K562 (cell line): Measurements from ENCODE around the gene TMEM33. TPM values are rescaled to one million over a fixed set of nuclear protein-coding genes. Genes with fewer than 3 reads are reported as not detected.
A peak's percentile ranks its signal among the peaks of the same experiment; 100 is the strongest.

Source experiments
- ATAC-seq: fragments of 200-7000 bp; cut with Tn5 transposase; 3 replicates; pipeline ENCODE4 v1.9.1; 2020; ENCODE audit warnings: moderate library complexity
- BruUV-seq: library from RNA; stranded (reverse); fragments of 400-500 nt; replicated peaks from 2 replicates; lab custom pipeline; 2021; lab: Mats Ljungman, UMichigan
- CTCF ChIA-PET: fragments of 300-600 bp; formaldehyde crosslinking; extraction: SDS; loops from one replicate; lab custom pipeline; 2021; ENCODE audit warnings: low intra/inter-chr PET ratio; lab: Yijun Ruan, JAX
- POLR2A ChIA-PET: fragments of 300-600, 350-650 bp; sonication (Branson Sonifier 250); formaldehyde crosslinking; extraction: SDS; loops from one replicate; lab custom pipeline; 2021; ENCODE audit warnings: antibody characterized with exemption, inconsistent platforms; lab: Yijun Ruan, JAX
- DNase-seq, 4 experiments: peaks; one replicate each; pipeline versions ENCODE4 v3.0.0 to v3.0.0-alpha.2; 2011 to 2018; ENCODE audit warnings: low spot score in 3 of 4, mixed read lengths in 3 of 4; ENCODE audit errors: extremely low read depth in 1 of 4
- FAIRE-seq: peaks from 2 replicates; lab custom pipeline; 2011; peaks lifted over from hg19 to GRCh38; lab: Jason Lieb, UNC
- H2AFZ ChIP-seq: 2 replicates; pipeline ENCODE4 v1.6.0; 2011; ENCODE audit warnings: low read depth, low read length, control low read depth, inconsistent platforms
- H3K27ac ChIP-seq: fragments of 200-600 bp; 3 replicates; pipeline ENCODE4 v1.8.0; 2011; ENCODE audit warnings: low read depth, mild to moderate bottlenecking, control low read depth, inconsistent platforms, low read length, moderate library complexity, mixed read lengths; ENCODE audit errors: extremely low read depth
- H3K27me3 ChIP-seq, 2 experiments: fragments of 300-600 bp in 1 of 2; 2 replicates in 1 of 2; 3 replicates in 1 of 2; pipeline versions ENCODE4 v1.6.0 to v1.8.0; 2011; ENCODE audit warnings: inconsistent platforms in 2 of 2, low read length in 2 of 2, mild to moderate bottlenecking in 1 of 2, mixed read lengths in 1 of 2, moderate library complexity in 1 of 2; ENCODE audit not compliant: control insufficient read depth in 2 of 2, insufficient read depth in 2 of 2
- H3K36me3 ChIP-seq: fragments of 300-600 bp; 3 replicates; pipeline ENCODE4 v1.8.0; 2011; ENCODE audit warnings: mild to moderate bottlenecking, low read length, inconsistent platforms; ENCODE audit not compliant: control insufficient read depth, insufficient read depth
- H3K4me1 ChIP-seq, 2 experiments: fragments of 200-600 bp in 1 of 2; replicated peaks in 1 of 2; 2 replicates in 1 of 2; 3 replicates in 1 of 2; pipeline versions ENCODE4 v1.5.1 to v1.8.0; 2011; ENCODE audit warnings: inconsistent platforms in 2 of 2, low read length in 2 of 2, mild to moderate bottlenecking in 1 of 2, mixed read lengths in 1 of 2, moderate library complexity in 1 of 2; ENCODE audit not compliant: control insufficient read depth in 2 of 2, insufficient read depth in 2 of 2
- H3K4me2 ChIP-seq: 2 replicates; pipeline ENCODE4 v1.6.1; 2011; ENCODE audit warnings: low read length, control low read depth, inconsistent platforms, mixed read lengths; ENCODE audit not compliant: insufficient read depth
- H3K4me3 ChIP-seq: fragments of 200-600 bp; sonication (generic), shearing (Covaris generic); 2 replicates; pipeline ENCODE4 v1.5.1; 2016; ENCODE audit warnings: control low read depth, inconsistent platforms
- H3K79me2 ChIP-seq: fragments of 200-600 bp; 3 replicates; pipeline ENCODE4 v1.8.0; 2011; ENCODE audit warnings: low read length, inconsistent platforms; ENCODE audit not compliant: control insufficient read depth, insufficient read depth
- H3K9ac ChIP-seq, 2 experiments: 2 replicates each; pipeline versions ENCODE4 v1.6.0 to v1.6.1; 2011; ENCODE audit warnings: low read depth in 2 of 2, low read length in 2 of 2, control low read depth in 1 of 2, inconsistent platforms in 1 of 2, mild to moderate bottlenecking in 1 of 2, mixed read lengths in 1 of 2; ENCODE audit not compliant: insufficient read depth in 1 of 2
- H3K9me1 ChIP-seq: one replicate; pipeline ENCODE4 v1.6.0; 2011; ENCODE audit warnings: inconsistent platforms, mild to moderate bottlenecking, low read length, moderate library complexity; ENCODE audit not compliant: control insufficient read depth, insufficient read depth
- H3K9me3 ChIP-seq: replicated peaks from 2 replicates; pipeline ENCODE4 v1.5.1; 2011; ENCODE audit warnings: low read depth, low read length, inconsistent platforms; ENCODE audit not compliant: control insufficient read depth, insufficient read depth
- H4K20me1 ChIP-seq: replicated peaks from 2 replicates; pipeline ENCODE4 v1.6.1; 2011; ENCODE audit warnings: low read length, inconsistent platforms, mixed read lengths; ENCODE audit not compliant: control insufficient read depth, insufficient read depth
- ARID2 ChIP-seq: fragments of 450-650 bp; IDR thresholded peaks from 2 replicates; pipeline ENCODE4 v1.6.1; 2017; ENCODE audit warnings: antibody characterized with exemption, mild to moderate bottlenecking
- ASH1L ChIP-seq: fragments of 450-650 bp; IDR thresholded peaks from 2 replicates; pipeline ENCODE4 v1.6.1; 2018; ENCODE audit warnings: borderline replicate concordance, mild to moderate bottlenecking, low read depth; ENCODE audit not compliant: partially characterized antibody
- CHAMP1 ChIP-seq: fragments of 450-650 bp; IDR thresholded peaks from 2 replicates; pipeline ENCODE4 v1.6.1; 2016; ENCODE audit warnings: mild to moderate bottlenecking
- E2F5 ChIP-seq: sonication (generic); formaldehyde crosslinking; IDR thresholded peaks from 2 replicates; pipeline ENCODE4 v1.8.0; 2022; ENCODE audit warnings: mild to moderate bottlenecking, missing genetic modification reagents
- LARP7 ChIP-seq: fragments of 450-650 bp; IDR thresholded peaks from 2 replicates; pipeline ENCODE4 v1.6.1; 2016
- MAFG ChIP-seq: fragments of 450-650 bp; conservative IDR thresholded peaks from 2 replicates; pipeline ENCODE4 v1.6.1; 2016; ENCODE audit warnings: missing genetic modification characterization, missing compliant biosample characterization
- POLR2AphosphoS5 ChIP-seq: IDR thresholded peaks from 2 replicates; pipeline ENCODE4 v1.6.1; 2011; ENCODE audit warnings: mild to moderate bottlenecking, low read depth, low read length, moderate library complexity; ENCODE audit not compliant: control insufficient read depth, insufficient read depth
- RBBP5 ChIP-seq: fragments of 200-600 bp; sonication (generic); IDR thresholded peaks from 2 replicates; pipeline ENCODE4 v1.6.1; 2012; ENCODE audit warnings: borderline replicate concordance, mild to moderate bottlenecking, low read length, control low read depth, inconsistent platforms; ENCODE audit not compliant: insufficient read depth, poor library complexity, severe bottlenecking
- RREB1 ChIP-seq: fragments of 250-450 bp; sonication (Bioruptor Pico); IDR thresholded peaks from 2 replicates; pipeline ENCODE4 v1.4.0; 2020
- WGBS: fragments of 100-300 bp; shearing (Covaris generic); methylation state at CpG from one replicate; pipeline ENCODE4 v1.1.6; 2016; ENCODE audit warnings: low coverage, mixed read lengths; ENCODE audit not compliant: insufficient coverage; ENCODE audit errors: missing lambda C conversion rate; 5-methylcytosine and 5-hydroxymethylcytosine counted together
- in situ Hi-C: fragments of 300-500 bp; cut with MboI; formaldehyde crosslinking; loops from 4 replicates; pipeline ENCODE4 v1.15.0; 2018; ENCODE audit warnings: inconsistent platforms, mixed read lengths
- intact Hi-C: fragments of 100-400 bp; cut with micrococcal nuclease; formaldehyde crosslinking; loops from 2 replicates; pipeline ENCODE4 v1.14.2; 2022
- polyA plus RNA-seq, 8 experiments: library from polyadenylated mRNA; depleted of rRNA in 4 of 8; stranded (reverse) in 5 of 8; unstranded in 3 of 8; fragments of >200 nt; fragmentation: Nextera tagmentation in 2 of 8; fragmentation: Illumina TruSeq in 1 of 8; extraction: Ambion mirVana in 2 of 8; extraction: Trizol in 1 of 8; gene quantifications; 2 replicates each; pipeline versions ENCODE4 v1.2.1 to v1.2.3, GENCODE V29; 2011 to 2014; ENCODE audit warnings: inconsistent platforms in 1 of 8, missing spikeins in 1 of 8
- total RNA-seq, 7 experiments: library from RNA; depleted of rRNA in 6 of 7; stranded (reverse); fragments of >200 nt in 6 of 7; fragmentation: Illumina TruSeq in 2 of 7; extraction: Trizol in 2 of 7; gene quantifications; 2 replicates each; pipeline versions ENCODE4 v1.2.1 to v1.2.3, GENCODE V29; 2011 to 2021; ENCODE audit warnings: low replicate concordance in 1 of 7

The TMEM33 gene
- total and polyA plus RNA-seq, 9 of the 15 experiments (the other 6 are each of a cell fraction or from before 2014, with no cell fraction given): 16.8 to 85.9 (median 67.9) TPM

GRCh38 chr4:41989994-41990364 lies 54.8 kb downstream of the TMEM33 start (continued):
- no peak for TF ChIP-seq E2F5
- TF ChIP-seq ASH1L: no peak

GRCh38 chr4:41990365-41991111 lies 55.3 kb downstream of the TMEM33 start, which contains the start of gene SLC30A9:
TSS of gene SLC30A9 (plus strand) at chr4:41990530. CDS start at chr4:41990652, 122 bp downstream.
- 1% methylated on average over 55 of the region's 64 CpGs for WGBS
- in situ Hi-C loops: no loop called here
- Histone ChIP-seq H3K4me1 (peaks cover 8 to 9% of the 10 kb centered on the region in 2 experiments; a peak in 4 of 5 replicates), H3K9me1 (no peaks in the 10 kb centered on the region), H3K9me3 (no peaks in the 10 kb centered on the region), H3K4me2 (peak within 1 kb of the TSS; percentile 95), H3K9ac (peak within 1 kb of the TSS; percentile 89 to 99), H4K20me1 (peaks cover 6% of the 10 kb centered on the region; the same call in 1 of the 2 replicates), H3K36me3 (peaks cover 2% of the 10 kb centered on the region; the same call in 1 of the 3 replicates), H3K27ac (peak within 1 kb of the TSS; percentile 87), H3K27me3 (no peaks in the 10 kb centered on the region), H3K4me3 (peak within 1 kb of the TSS; percentile 92), H2AFZ (peak within 1 kb of the TSS; percentile 97), H3K79me2 (peaks cover 47% of the 10 kb centered on the region)
- POLR2A ChIA-PET: interaction anchor here (0.7 to 2.3 kb wide), 4 partner anchors 12 to 1555 kb away, joined by 3 to 5 read pairs (median 4); no protein-coding TSS in a partner anchor
- FAIRE-seq (peak; percentile 99), ATAC-seq (peak; percentile 92), DNase-seq (peak; percentile 94 to 98 (median 96))
- BruUV-seq: TSS peak; percentile 71
- intact Hi-C loops: loop anchor here (5.0 kb wide), 1 partner anchor 53 kb away; the partner anchor contains the start of gene TMEM33
- CTCF ChIA-PET: no interaction called here
- TF ChIP-seq ARID2: peak; percentile 36; the same call in 1 of the 2 replicates
- TF ChIP-seq POLR2AphosphoS5: peak; percentile 91
- 0 out of 2 replicates have a peak, but pooled peaks have one; percentile 42 for TF ChIP-seq CHAMP1
- peak; percentile 54; the same call in 1 of the 2 replicates for TF ChIP-seq RREB1 (CRISPR knock-in tag)
- peak; percentile 91 for TF ChIP-seq RBBP5
- peak; percentile 24; the same call in 1 of the 2 replicates for TF ChIP-seq MAFG (tag)
- no peak for TF ChIP-seq LARP7
